ENCODE results near the gene PNLIPRP3.

The PNLIPRP3 gene

GRCh38 chr10:116395223-116395985 is 32.2 kb upstream of the PNLIPRP3 start (continued):
- no peak for TF ChIP-seq ZNF26 (tag by site-specific recombination; IDR thresholded peaks at IDR 0.05)

GRCh38 chr10:116398224-116398623 is 29.4 kb upstream of the PNLIPRP3 start:
- CTCF ChIA-PET = no interaction called here
- no peaks in the 10 kb centered on the region for H3K9me3 ChIP-seq (ENCODE audit: control insufficient read depth, insufficient read depth, low read depth, low read length)
- POLR2A ChIA-PET = no interaction called here

GRCh38 chr10:116402858-116403257 is 24.8 kb upstream of the PNLIPRP3 start:
- TF ChIP-seq, protein P1, sequence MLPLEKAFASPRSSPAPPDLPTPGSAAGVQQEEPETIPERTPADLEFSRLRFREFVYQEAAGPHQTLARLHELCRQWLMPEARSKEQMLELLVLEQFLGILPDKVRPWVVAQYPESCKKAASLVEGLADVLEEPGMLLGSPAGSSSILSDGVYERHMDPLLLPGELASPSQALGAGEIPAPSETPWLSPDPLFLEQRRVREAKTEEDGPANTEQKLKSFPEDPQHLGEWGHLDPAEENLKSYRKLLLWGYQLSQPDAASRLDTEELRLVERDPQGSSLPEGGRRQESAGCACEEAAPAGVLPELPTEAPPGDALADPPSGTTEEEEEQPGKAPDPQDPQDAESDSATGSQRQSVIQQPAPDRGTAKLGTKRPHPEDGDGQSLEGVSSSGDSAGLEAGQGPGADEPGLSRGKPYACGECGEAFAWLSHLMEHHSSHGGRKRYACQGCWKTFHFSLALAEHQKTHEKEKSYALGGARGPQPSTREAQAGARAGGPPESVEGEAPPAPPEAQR (tag by site-specific recombination; IDR thresholded peaks at IDR 0.05) = no peak
- TF ChIP-seq ZNF677 (tag by site-specific recombination; IDR thresholded peaks at IDR 0.05) = no peak
- H3K4me3 ChIP-seq (ENCODE audit: low read depth, low read length) = no peak overlapping the region
- H3K27ac ChIP-seq (ENCODE audit: extremely low read depth, low read depth, low read length) = no peak overlapping the region
- POLR2A ChIA-PET = no interaction called here
- H3K9me3 ChIP-seq (ENCODE audit: control insufficient read depth, insufficient read depth, low read depth, low read length) = no peaks in the 10 kb centered on the region
- no peaks in the 10 kb centered on the region for H3K36me3 ChIP-seq (ENCODE audit: control insufficient read depth in 2 of 2, insufficient read depth in 1 of 2, low read length in 2 of 2)
- H3K4me1 ChIP-seq (ENCODE audit: control insufficient read depth, insufficient read depth, low read length) = no peaks in the 10 kb centered on the region
- CTCF ChIA-PET = interaction anchor here (0.7 kb wide), 1 partner anchor 39 kb away, joined by 6 read pairs; no protein-coding TSS in a partner anchor

More at GRCh38 chr10:116398224-116398623, 29.4 kb upstream of the PNLIPRP3 start:
- H3K36me3 ChIP-seq (ENCODE audit: control insufficient read depth in 2 of 2, insufficient read depth in 1 of 2, low read length in 2 of 2) = no peaks in the 10 kb centered on the region
- no peak overlapping the region for H3K27ac ChIP-seq (ENCODE audit: extremely low read depth, low read depth, low read length)
- no peak overlapping the region for H3K4me3 ChIP-seq (ENCODE audit: low read depth, low read length)
- TF ChIP-seq ZNF521 (tag by site-specific recombination; IDR thresholded peaks at IDR 0.05) (no peak), KLF8 (tag by site-specific recombination; IDR thresholded peaks at IDR 0.05) (no peak), INSM2 (tag by site-specific recombination; IDR thresholded peaks at IDR 0.05) (no peak), ZBTB21 (tag by site-specific recombination; IDR thresholded peaks at IDR 0.05) (no peak), ZNF660 (tag by site-specific recombination; IDR thresholded peaks at IDR 0.05) (no peak), ZNF777 (tag by site-specific recombination; IDR thresholded peaks at IDR 0.05; ENCODE audit: borderline replicate concordance) (no peak), ZNF248 (tag by site-specific recombination; IDR thresholded peaks at IDR 0.05) (no peak), ZNF701 (tag by site-specific recombination; IDR thresholded peaks at IDR 0.05) (no peak)
- TF ChIP-seq, protein P2, sequence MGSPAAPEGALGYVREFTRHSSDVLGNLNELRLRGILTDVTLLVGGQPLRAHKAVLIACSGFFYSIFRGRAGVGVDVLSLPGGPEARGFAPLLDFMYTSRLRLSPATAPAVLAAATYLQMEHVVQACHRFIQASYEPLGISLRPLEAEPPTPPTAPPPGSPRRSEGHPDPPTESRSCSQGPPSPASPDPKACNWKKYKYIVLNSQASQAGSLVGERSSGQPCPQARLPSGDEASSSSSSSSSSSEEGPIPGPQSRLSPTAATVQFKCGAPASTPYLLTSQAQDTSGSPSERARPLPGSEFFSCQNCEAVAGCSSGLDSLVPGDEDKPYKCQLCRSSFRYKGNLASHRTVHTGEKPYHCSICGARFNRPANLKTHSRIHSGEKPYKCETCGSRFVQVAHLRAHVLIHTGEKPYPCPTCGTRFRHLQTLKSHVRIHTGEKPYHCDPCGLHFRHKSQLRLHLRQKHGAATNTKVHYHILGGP (tag by site-specific recombination; IDR thresholded peaks at IDR 0.05) = no peak
- no peaks in the 10 kb centered on the region for H3K4me1 ChIP-seq (ENCODE audit: control insufficient read depth, insufficient read depth, low read length)

GRCh38 chr10:116403740-116404250 is 23.9 kb upstream of the PNLIPRP3 start:
- no peaks in the 10 kb centered on the region for H3K4me1 ChIP-seq (ENCODE audit: control insufficient read depth, insufficient read depth, low read length)
- H3K4me3 ChIP-seq (ENCODE audit: low read depth, low read length) = no peak overlapping the region
- no peaks in the 10 kb centered on the region for H3K9me3 ChIP-seq (ENCODE audit: control insufficient read depth, insufficient read depth, low read depth, low read length)
- no peaks in the 10 kb centered on the region for H3K36me3 ChIP-seq (ENCODE audit: control insufficient read depth in 2 of 2, insufficient read depth in 1 of 2, low read length in 2 of 2)
- POLR2A ChIA-PET = interaction anchor here (0.7 kb wide), 1 partner anchor 214 kb away, joined by 5 read pairs; no protein-coding TSS in a partner anchor
- H3K27ac ChIP-seq (ENCODE audit: extremely low read depth, low read depth, low read length) = no peak overlapping the region
- CTCF ChIA-PET = interaction anchor here (0.7 kb wide), 2 partner anchors 38 to 76 kb away, joined by 4 to 6 read pairs; no protein-coding TSS in a partner anchor
- TF ChIP-seq ZBTB17 (tag by site-specific recombination; IDR thresholded peaks at IDR 0.05) (0 out of 2 replicates have a peak, but pooled peaks have one; percentile 17), MEIS1 (CRISPR knock-in tag; IDR thresholded peaks at IDR 0.05; ENCODE audit: borderline replicate concordance) (no peak), ZNF830 (tag by site-specific recombination; IDR thresholded peaks at IDR 0.05; ENCODE audit: low read depth) (no peak)
